Panc1 (cell line): ENCODE data around the gene CCDC110. TPM values are rescaled to one million over a fixed set of nuclear protein-coding genes. Genes with fewer than 3 reads are reported as not detected.

Source experiments
- ATAC-seq: fragments of 200-7000 bp; cut with Tn5 transposase; 2 replicates; pipeline ENCODE4 v1.9.1; 2020; ENCODE audit warnings: mild to moderate bottlenecking, moderate library complexity
- BruUV-seq: library from RNA; stranded (reverse); fragments of 400-500 nt; replicated peaks from 2 replicates; lab custom pipeline; 2021; lab: Mats Ljungman, UMichigan
- CTCF ChIA-PET: fragments of 300-600 bp; sonication (Branson Sonifier 250); formaldehyde crosslinking; loops from one replicate; lab custom pipeline; 2022; ENCODE audit warnings: antibody characterized with exemption; lab: Charles Lee
- POLR2A ChIA-PET: fragments of 300-600 bp; sonication (Branson Sonifier 250); formaldehyde crosslinking; loops from one replicate; lab custom pipeline; 2022; ENCODE audit warnings: antibody characterized with exemption; lab: Charles Lee
- DNase-seq: peaks from one replicate; pipeline ENCODE4 v3.0.0-alpha.2; 2010; ENCODE audit warnings: low read depth, low spot score
- H3K27ac ChIP-seq: 2 replicates; pipeline ENCODE4 v1.5.1; 2011; ENCODE audit warnings: mild to moderate bottlenecking, low read length, inconsistent platforms
- H3K27me3 ChIP-seq: fragments of 200-500 bp; sonication (Bioruptor generic); 2 replicates; pipeline ENCODE4 v1.6.0; 2014; ENCODE audit warnings: low read length, inconsistent platforms; ENCODE audit not compliant: control insufficient read depth, insufficient read depth
- H3K36me3 ChIP-seq: fragments of 200-500 bp; sonication (Bioruptor generic); 2 replicates; pipeline ENCODE4 v1.5.1; 2014; ENCODE audit warnings: inconsistent platforms, mild to moderate bottlenecking, low read length, moderate library complexity; ENCODE audit not compliant: control insufficient read depth, insufficient read depth
- H3K4me1 ChIP-seq: 2 replicates; pipeline ENCODE4 v1.5.1; 2011; ENCODE audit warnings: inconsistent platforms, mild to moderate bottlenecking, low read length, moderate library complexity; ENCODE audit not compliant: control insufficient read depth, insufficient read depth
- H3K4me3 ChIP-seq, 2 experiments: 2 replicates each; pipeline ENCODE4 v1.5.1; 2011 to 2012; ENCODE audit warnings: low read depth in 2 of 2, low read length in 2 of 2, mild to moderate bottlenecking in 2 of 2, inconsistent platforms in 1 of 2, moderate library complexity in 1 of 2
- H3K9me3 ChIP-seq: fragments of 200-500 bp; sonication (Bioruptor generic); 2 replicates; pipeline ENCODE4 v1.5.1; 2014; ENCODE audit warnings: low read depth, mild to moderate bottlenecking, inconsistent platforms, low read length, moderate library complexity; ENCODE audit not compliant: control insufficient read depth, insufficient read depth
- POLR2AphosphoS5 ChIP-seq: IDR thresholded peaks from 2 replicates; pipeline ENCODE4 v1.6.1; 2012; ENCODE audit warnings: mild to moderate bottlenecking, low read depth, low read length, moderate library complexity
- REST ChIP-seq, 2 experiments: IDR thresholded peaks; 2 replicates each; pipeline ENCODE4 v1.6.1; 2011 to 2012; ENCODE audit warnings: low read depth in 2 of 2, control low read depth in 1 of 2, low read length in 1 of 2, mild to moderate bottlenecking in 1 of 2, moderate library complexity in 1 of 2; ENCODE audit not compliant: insufficient read depth in 1 of 2
- SIN3A ChIP-seq: IDR thresholded peaks from 2 replicates; pipeline ENCODE4 v1.6.1; 2012; ENCODE audit warnings: low read depth, mild to moderate bottlenecking, low read length, moderate library complexity, borderline replicate concordance; ENCODE audit not compliant: insufficient read depth
- TCF7L2 ChIP-seq: IDR thresholded peaks from 2 replicates; pipeline ENCODE4 v1.6.1; 2011; ENCODE audit warnings: mild to moderate bottlenecking, low read depth, low read length, inconsistent platforms
- in situ Hi-C: cut with HindIII; loops from 2 replicates; pipeline ENCODE4 v1.10.0; 2016; ENCODE audit warnings: low sequenced_read_pairs, low pct_unique_long_range_greater_than_20kb
- intact Hi-C: fragments of 100-400 bp; cut with micrococcal nuclease; formaldehyde crosslinking; loops from one replicate; pipeline ENCODE4 v1.10.0; 2022; ENCODE audit not compliant: unreplicated experiment
- total RNA-seq: library from RNA; stranded (reverse); gene quantifications from one replicate; pipeline ENCODE4 v1.2.1, GENCODE V29; 2021; ENCODE audit not compliant: unreplicated experiment
- TF ChIP-seq, protein P1 (sequence below): fragments of 450-650 bp; IDR thresholded peaks from 2 replicates; pipeline ENCODE4 v1.5.1; 2017; ENCODE audit warnings: mild to moderate bottlenecking

The CCDC110 gene
- total RNA-seq, 1 experiment from 2014 or later = 0.05 TPM

DNA sequence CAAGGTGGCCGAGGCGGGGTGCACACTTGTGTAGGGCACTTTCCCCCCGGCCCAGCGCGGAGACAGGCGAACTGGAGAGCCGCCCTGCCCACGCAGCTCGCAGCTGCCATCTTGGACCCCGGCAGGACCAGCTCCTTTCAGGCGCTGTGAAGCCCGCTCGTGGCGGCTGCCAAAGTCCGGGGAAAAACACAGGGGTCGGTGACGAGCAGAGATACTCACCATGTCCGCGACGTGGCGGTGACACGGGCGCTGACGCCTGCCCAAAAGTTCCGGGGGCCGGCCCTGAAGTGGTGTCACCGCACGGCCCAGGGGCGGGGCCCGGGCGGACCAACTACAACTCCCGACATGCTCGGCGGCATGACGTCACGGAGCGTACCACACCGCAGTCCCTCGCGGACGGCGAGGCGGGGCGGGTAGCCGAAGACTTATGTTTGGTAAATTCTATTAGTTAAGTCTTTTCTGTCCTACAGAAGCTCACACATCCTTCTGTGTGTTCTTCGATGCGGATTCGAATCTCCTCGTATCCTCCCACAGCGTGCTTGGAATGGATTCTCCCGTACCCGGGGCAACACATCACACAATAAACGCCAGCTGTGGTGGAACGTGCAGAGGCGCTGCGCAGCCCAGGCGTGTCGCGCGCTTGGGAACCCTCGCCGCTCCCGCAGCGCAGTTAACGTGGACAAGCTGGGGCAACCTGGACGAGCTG is 45.7 kb downstream of the CCDC110 start, which contains the start of gene UFSP2:
Gene UFSP2, minus strand, starts transcription at position 318 of the 706 bp plus-strand sequence. Its CDS starts 96 bp downstream, at position 222.
- ChIA-PET POLR2A (interaction anchor here (0.6 kb wide), 1 partner anchor 766 kb away, joined by 3 read pairs; the partner anchor contains the start of gene CYP4V2), CTCF (interaction anchor here (0.6 kb wide), 1 partner anchor 188 kb away, joined by 5 read pairs; no protein-coding TSS in a partner anchor)
- ATAC-seq (peak; percentile 98), DNase-seq (peak; percentile 67)
- in situ Hi-C loops = no loop called here
- BruUV-seq = no TSS peak
- H3K4me3 ChIP-seq = peak within 1 kb of the TSS; percentile 79 to 91
- H3K36me3 ChIP-seq = no peaks in the 10 kb centered on the region; the same call in 1 of the 2 replicates
- no peaks in the 10 kb centered on the region for H3K9me3 ChIP-seq
- H3K27ac ChIP-seq = peak within 1 kb of the TSS; percentile 85
- no peak for TF ChIP-seq REST (IDR thresholded peaks at IDR 0.05; ENCODE audit: insufficient read depth in 1 of 2, low read depth in 2 of 2, low read length in 1 of 2)
- TF ChIP-seq, protein P1, sequence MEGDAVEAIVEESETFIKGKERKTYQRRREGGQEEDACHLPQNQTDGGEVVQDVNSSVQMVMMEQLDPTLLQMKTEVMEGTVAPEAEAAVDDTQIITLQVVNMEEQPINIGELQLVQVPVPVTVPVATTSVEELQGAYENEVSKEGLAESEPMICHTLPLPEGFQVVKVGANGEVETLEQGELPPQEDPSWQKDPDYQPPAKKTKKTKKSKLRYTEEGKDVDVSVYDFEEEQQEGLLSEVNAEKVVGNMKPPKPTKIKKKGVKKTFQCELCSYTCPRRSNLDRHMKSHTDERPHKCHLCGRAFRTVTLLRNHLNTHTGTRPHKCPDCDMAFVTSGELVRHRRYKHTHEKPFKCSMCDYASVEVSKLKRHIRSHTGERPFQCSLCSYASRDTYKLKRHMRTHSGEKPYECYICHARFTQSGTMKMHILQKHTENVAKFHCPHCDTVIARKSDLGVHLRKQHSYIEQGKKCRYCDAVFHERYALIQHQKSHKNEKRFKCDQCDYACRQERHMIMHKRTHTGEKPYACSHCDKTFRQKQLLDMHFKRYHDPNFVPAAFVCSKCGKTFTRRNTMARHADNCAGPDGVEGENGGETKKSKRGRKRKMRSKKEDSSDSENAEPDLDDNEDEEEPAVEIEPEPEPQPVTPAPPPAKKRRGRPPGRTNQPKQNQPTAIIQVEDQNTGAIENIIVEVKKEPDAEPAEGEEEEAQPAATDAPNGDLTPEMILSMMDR = no peak
- no peak for TF ChIP-seq POLR2AphosphoS5
- peak; percentile 68; the same call in 1 of the 2 replicates for TF ChIP-seq SIN3A
- 0 out of 2 replicates have a peak, but pooled peaks have one; percentile 32 for TF ChIP-seq TCF7L2
- no peaks in the 10 kb centered on the region for H3K27me3 ChIP-seq
- intact Hi-C loops = no loop called here
- no peaks in the 10 kb centered on the region; the same call in 1 of the 2 replicates for H3K4me1 ChIP-seq

- H3K4me1 ChIP-seq = no peaks in the 10 kb centered on the region; the same call in 1 of the 2 replicates
- no peaks in the 10 kb centered on the region; the same call in none of the 2 replicates for H3K36me3 ChIP-seq
- in situ Hi-C loops (no loop called here), intact Hi-C loops (no loop called here)
- TF ChIP-seq REST (IDR thresholded peaks at IDR 0.05; ENCODE audit: insufficient read depth in 1 of 2, low read depth in 2 of 2, low read length in 1 of 2) (no peak), TCF7L2 (no peak)
- CTCF ChIA-PET = no interaction called here
- POLR2A ChIA-PET = no interaction called here
- ATAC-seq (peak; percentile 41), DNase-seq (no peak)
- TSS peak; percentile 76 for BruUV-seq
- H3K9me3 ChIP-seq = no peaks in the 10 kb centered on the region
- peak overlapping the region; percentile 85 for H3K27ac ChIP-seq
- H3K27me3 ChIP-seq = no peaks in the 10 kb centered on the region
- H3K4me3 ChIP-seq = peak overlapping the region; percentile 79 to 91
These were observed 46.5 kb downstream of the CCDC110 start for GRCh38 chr4:185424905-185425646.
